Measurements from ENCODE around the gene HEPHL1.

HEPHL1 gene

GRCh38 chr11:94010136-94010535 lies 11.0 kb upstream of the HEPHL1 start:
- DNase-seq: no peak
- no peaks in the 10 kb centered on the region for H3K4me1 Mint-ChIP-seq
- no peak overlapping the region for H3K4me3 Mint-ChIP-seq
- peaks cover 10% of the 10 kb centered on the region for H3K9me3 Mint-ChIP-seq
- TF ChIP-seq CTCF (IDR thresholded peaks at IDR 0.05): no peak
- peaks cover 12% of the 10 kb centered on the region for H3K27me3 Mint-ChIP-seq (ENCODE audit: low read depth, poor library complexity)
- no peak overlapping the region for H3K27ac Mint-ChIP-seq
- H3K36me3 Mint-ChIP-seq (ENCODE audit: low read depth): no peaks in the 10 kb centered on the region

DNA sequence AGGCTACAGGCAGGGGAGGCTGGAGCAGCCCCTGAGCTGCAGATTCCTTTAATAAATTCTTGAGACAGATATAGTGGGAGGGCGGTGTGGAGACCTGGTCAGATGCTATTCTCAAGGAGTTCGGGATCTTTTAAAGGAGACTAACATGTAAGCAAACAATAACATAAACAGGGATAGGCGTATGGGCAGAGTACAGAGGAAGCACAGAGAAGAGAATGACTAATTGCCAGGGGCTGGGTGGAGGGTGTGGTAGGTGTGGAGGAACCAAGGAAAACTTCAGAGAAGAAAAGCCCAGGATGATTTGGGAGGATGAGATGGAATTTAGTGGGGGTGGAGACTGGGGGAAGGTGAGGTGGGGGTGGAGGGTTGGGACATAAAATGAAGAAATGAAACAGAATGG lies 9.7 kb upstream of the HEPHL1 start:
- no peaks in the 10 kb centered on the region for H3K4me1 Mint-ChIP-seq
- TF ChIP-seq CTCF (IDR thresholded peaks at IDR 0.05): no peak
- H3K36me3 Mint-ChIP-seq (ENCODE audit: low read depth): no peaks in the 10 kb centered on the region
- H3K27me3 Mint-ChIP-seq (ENCODE audit: low read depth, poor library complexity): peaks cover 8% of the 10 kb centered on the region
- H3K9me3 Mint-ChIP-seq: peaks cover 17% of the 10 kb centered on the region
- H3K4me3 Mint-ChIP-seq: no peak overlapping the region
- H3K27ac Mint-ChIP-seq: no peak overlapping the region
- DNase-seq: no peak

DNA sequence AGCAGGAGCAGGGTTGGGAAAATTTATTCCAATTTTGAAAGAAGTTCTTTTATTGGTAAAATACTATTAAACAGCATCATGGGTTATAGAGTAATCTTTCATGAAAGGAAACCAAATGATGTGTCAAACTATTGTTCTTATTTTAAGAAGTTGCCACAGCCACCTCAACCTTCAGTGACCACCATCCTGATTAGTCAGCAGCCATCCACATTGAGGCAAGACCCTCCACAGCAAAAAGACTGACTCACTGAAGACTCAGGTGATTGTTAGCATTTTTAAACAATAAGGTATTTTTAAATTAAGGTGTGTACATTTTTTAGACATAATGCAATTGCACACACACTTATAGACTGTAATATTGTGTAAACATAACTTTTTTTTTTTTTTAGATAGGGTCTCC lies 3.7 kb upstream of the HEPHL1 start:
- Mint-ChIP-seq H3K36me3 (ENCODE audit: low read depth) (no peaks in the 10 kb centered on the region), H3K4me3 (no peak overlapping the region), H3K27me3 (ENCODE audit: low read depth, poor library complexity) (peaks cover 7% of the 10 kb centered on the region), H3K27ac (no peak overlapping the region), H3K4me1 (peaks cover 12% of the 10 kb centered on the region), H3K9me3 (peaks cover 17% of the 10 kb centered on the region)
- TF ChIP-seq CTCF (IDR thresholded peaks at IDR 0.05): no peak
- no peak for DNase-seq

GRCh38 chr11:94018721-94019120 lies 2.4 kb upstream of the HEPHL1 start:
- Mint-ChIP-seq H3K9me3 (peaks cover 15% of the 10 kb centered on the region), H3K27me3 (ENCODE audit: low read depth, poor library complexity) (peaks cover 4% of the 10 kb centered on the region), H3K4me3 (no peak overlapping the region), H3K4me1 (peaks cover 12% of the 10 kb centered on the region), H3K36me3 (ENCODE audit: low read depth) (no peaks in the 10 kb centered on the region), H3K27ac (no peak overlapping the region)
- no peak for TF ChIP-seq CTCF (IDR thresholded peaks at IDR 0.05)
- DNase-seq: no peak

DNA sequence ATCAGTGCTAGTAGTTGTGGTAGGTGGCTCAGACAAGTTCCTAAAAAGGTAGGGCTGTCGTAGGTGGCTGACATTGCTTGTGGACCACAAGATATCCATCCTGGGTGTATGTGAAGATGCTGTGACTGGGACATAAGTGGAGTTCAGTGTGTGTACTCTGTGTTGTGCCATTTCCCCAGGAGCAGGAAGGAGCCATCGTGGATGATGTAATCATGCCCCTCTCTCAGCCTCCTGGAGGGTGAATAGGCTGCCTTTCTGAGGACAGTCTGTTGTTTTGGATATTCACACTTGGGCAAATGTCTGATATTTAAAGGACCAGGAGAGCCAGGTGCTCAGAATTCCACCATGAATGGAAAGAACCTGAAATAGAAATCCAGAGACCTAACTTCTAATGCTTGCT lies 2.7 kb downstream of the HEPHL1 start:
- no peak overlapping the region for H3K4me3 Mint-ChIP-seq
- H3K27ac Mint-ChIP-seq: no peak overlapping the region

More for the DNA sequence above, 2.7 kb downstream of the HEPHL1 start:
- peaks cover 12% of the 10 kb centered on the region for H3K4me1 Mint-ChIP-seq
- DNase-seq: no peak
- H3K9me3 Mint-ChIP-seq: peaks cover 7% of the 10 kb centered on the region
- no peak for TF ChIP-seq CTCF (IDR thresholded peaks at IDR 0.05)
- H3K36me3 Mint-ChIP-seq (ENCODE audit: low read depth): no peaks in the 10 kb centered on the region
- H3K27me3 Mint-ChIP-seq (ENCODE audit: low read depth, poor library complexity): peaks cover 7% of the 10 kb centered on the region
